Immature natural killer cell (primary cell): ENCODE data around the gene LOX. TPM values are rescaled to one million over a fixed set of nuclear protein-coding genes. Genes with fewer than 3 reads are reported as not detected.
A peak's percentile ranks its signal among the peaks of the same experiment; 100 is the strongest.

ENCODE experiments used
- DNase-seq, 3 donors: peaks; one replicate each; pipeline ENCODE4 v3.0.0; 2022; ENCODE audit warnings: mixed read lengths in 1 of 3
- H3K27ac Mint-ChIP-seq, 6 donors: one replicate each; pipeline ENCODE4 v1.8.0; 2020; ENCODE audit warnings: mixed read lengths in 6 of 6, mild to moderate bottlenecking in 5 of 6, inconsistent platforms in 4 of 6, moderate library complexity in 3 of 6
- H3K27me3 Mint-ChIP-seq, 3 donors: one replicate each; pipeline ENCODE4 v1.8.0; 2020 to 2021; ENCODE audit warnings: low read depth in 3 of 3, mild to moderate bottlenecking in 3 of 3, mixed read lengths in 3 of 3, moderate library complexity in 3 of 3, inconsistent platforms in 1 of 3
- H3K36me3 Mint-ChIP-seq, 3 donors: one replicate each; pipeline ENCODE4 v1.8.0; 2020; ENCODE audit warnings: mixed read lengths in 3 of 3, inconsistent platforms in 2 of 3, mild to moderate bottlenecking in 2 of 3
- H3K4me1 Mint-ChIP-seq, 2 donors: one replicate each; pipeline ENCODE4 v1.8.0; 2020; ENCODE audit warnings: inconsistent platforms in 2 of 2, mild to moderate bottlenecking in 2 of 2, mixed read lengths in 2 of 2, moderate library complexity in 1 of 2
- H3K4me3 Mint-ChIP-seq, 5 donors: one replicate each; pipeline ENCODE4 v1.8.0; 2020; ENCODE audit warnings: mild to moderate bottlenecking in 5 of 5, mixed read lengths in 5 of 5, inconsistent platforms in 3 of 5, moderate library complexity in 3 of 5
- H3K9me3 Mint-ChIP-seq, 6 donors: one replicate each; pipeline ENCODE4 v1.8.0; 2020; ENCODE audit warnings: mild to moderate bottlenecking in 6 of 6, mixed read lengths in 6 of 6, inconsistent platforms in 4 of 6, moderate library complexity in 3 of 6
- polyA plus RNA-seq, 3 donors: library from polyadenylated mRNA; unstranded; fragments of 300-500 nt; fragmentation: Illumina TruSeq; gene quantifications; one replicate each; pipeline ENCODE4 v1.2.3, GENCODE V29; 2021

The LOX gene, protein sequence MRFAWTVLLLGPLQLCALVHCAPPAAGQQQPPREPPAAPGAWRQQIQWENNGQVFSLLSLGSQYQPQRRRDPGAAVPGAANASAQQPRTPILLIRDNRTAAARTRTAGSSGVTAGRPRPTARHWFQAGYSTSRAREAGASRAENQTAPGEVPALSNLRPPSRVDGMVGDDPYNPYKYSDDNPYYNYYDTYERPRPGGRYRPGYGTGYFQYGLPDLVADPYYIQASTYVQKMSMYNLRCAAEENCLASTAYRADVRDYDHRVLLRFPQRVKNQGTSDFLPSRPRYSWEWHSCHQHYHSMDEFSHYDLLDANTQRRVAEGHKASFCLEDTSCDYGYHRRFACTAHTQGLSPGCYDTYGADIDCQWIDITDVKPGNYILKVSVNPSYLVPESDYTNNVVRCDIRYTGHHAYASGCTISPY
- polyA plus RNA-seq = not detected

GRCh38 chr5:122078116-122079110 is at the start of gene LOX:
LOX (minus strand) TSS chr5:122078259; CDS start chr5:122077985, 274 bp downstream.
- peak within 1 kb of the TSS in 4 of 5 donors; percentile 23 to 63 (median 36) for H3K4me3 Mint-ChIP-seq
- H3K36me3 Mint-ChIP-seq = no peaks in the 10 kb centered on the region
- H3K27me3 Mint-ChIP-seq = peaks cover 12 to 32% (median 14%) of the 10 kb centered on the region in 3 donors
- no peak within 1 kb of the TSS for H3K27ac Mint-ChIP-seq
- DNase-seq = no peak
- H3K4me1 Mint-ChIP-seq = peaks cover 2 to 6% of the 10 kb centered on the region in 2 donors
- H3K9me3 Mint-ChIP-seq = peaks cover 0 to 7% (median 0%) of the 10 kb centered on the region in 6 donors

GRCh38 chr5:122126756-122127321 is 48.8 kb upstream of the LOX start:
- H3K27ac Mint-ChIP-seq = no peak overlapping the region
- no peak overlapping the region for H3K4me3 Mint-ChIP-seq
- peaks cover 0 to 3% (median 3%) of the 10 kb centered on the region in 3 donors for H3K27me3 Mint-ChIP-seq
- H3K36me3 Mint-ChIP-seq = no peaks in the 10 kb centered on the region
- peaks cover 0 to 5% (median 0%) of the 10 kb centered on the region in 6 donors for H3K9me3 Mint-ChIP-seq
- DNase-seq = no peak
- H3K4me1 Mint-ChIP-seq = no peaks in the 10 kb centered on the region

GRCh38 chr5:122126177-122126755 is 48.2 kb upstream of the LOX start:
- Mint-ChIP-seq H3K4me1 (no peaks in the 10 kb centered on the region), H3K27ac (no peak overlapping the region), H3K9me3 (peaks cover 0 to 7% (median 0%) of the 10 kb centered on the region in 6 donors), H3K4me3 (no peak overlapping the region), H3K36me3 (no peaks in the 10 kb centered on the region), H3K27me3 (peaks cover 0 to 3% (median 3%) of the 10 kb centered on the region in 3 donors)
- no peak for DNase-seq

- H3K27me3 Mint-ChIP-seq = peaks cover 0 to 3% (median 3%) of the 10 kb centered on the region in 3 donors
- peaks cover 0 to 7% (median 0%) of the 10 kb centered on the region in 6 donors for H3K9me3 Mint-ChIP-seq
- H3K27ac Mint-ChIP-seq = no peak overlapping the region
- H3K4me3 Mint-ChIP-seq = no peak overlapping the region
- H3K36me3 Mint-ChIP-seq = no peaks in the 10 kb centered on the region
- DNase-seq = no peak
- H3K4me1 Mint-ChIP-seq = no peaks in the 10 kb centered on the region
These were observed 46.7 kb upstream of the LOX start for GRCh38 chr5:122124766-122125165.

GRCh38 chr5:122121479-122122465 is 43.7 kb upstream of the LOX start:
- Mint-ChIP-seq H3K27ac (no peak overlapping the region), H3K4me1 (no peaks in the 10 kb centered on the region), H3K27me3 (peaks cover 0 to 3% (median 0%) of the 10 kb centered on the region in 3 donors)

GRCh38 chr5:122120957-122121356 is 42.9 kb upstream of the LOX start:
- Mint-ChIP-seq H3K36me3 (no peaks in the 10 kb centered on the region), H3K27ac (no peak overlapping the region), H3K9me3 (peaks cover 0 to 7% (median under 1%) of the 10 kb centered on the region in 6 donors), H3K4me3 (no peak overlapping the region), H3K27me3 (peaks cover 0 to under 1% (median 0%) of the 10 kb centered on the region in 3 donors), H3K4me1 (no peaks in the 10 kb centered on the region)
- DNase-seq = no peak

More at GRCh38 chr5:122121479-122122465, 43.7 kb upstream of the LOX start:
- peaks cover 0 to 7% (median under 1%) of the 10 kb centered on the region in 6 donors for H3K9me3 Mint-ChIP-seq
- H3K4me3 Mint-ChIP-seq = no peak overlapping the region
- DNase-seq = no peak
- no peaks in the 10 kb centered on the region for H3K36me3 Mint-ChIP-seq

DNA sequence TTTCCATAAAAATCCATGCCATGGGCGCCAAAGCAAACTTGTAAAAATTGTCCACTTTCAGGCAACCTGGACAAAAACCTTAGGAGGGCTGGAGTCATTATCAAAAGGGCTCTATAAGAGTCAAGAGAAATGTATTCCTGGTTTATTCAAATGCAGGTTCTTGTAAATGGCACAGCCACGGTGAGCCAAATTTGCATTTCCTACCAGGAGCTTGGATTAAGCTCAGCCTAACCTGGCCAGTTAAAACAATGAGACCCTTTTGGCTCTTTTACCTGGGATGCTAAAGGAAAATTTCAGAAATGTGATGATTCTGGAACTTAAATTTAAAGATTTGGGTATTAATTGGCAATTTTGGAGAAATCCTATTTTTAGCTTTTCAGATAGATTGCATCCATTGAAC is 42.4 kb upstream of the LOX start:
- H3K27ac Mint-ChIP-seq = no peak overlapping the region
- H3K9me3 Mint-ChIP-seq = peaks cover 0 to 7% (median under 1%) of the 10 kb centered on the region in 6 donors
- H3K4me3 Mint-ChIP-seq = no peak overlapping the region
- H3K36me3 Mint-ChIP-seq = no peaks in the 10 kb centered on the region
- H3K4me1 Mint-ChIP-seq = no peaks in the 10 kb centered on the region
- H3K27me3 Mint-ChIP-seq = no peaks in the 10 kb centered on the region
- DNase-seq = no peak

GRCh38 chr5:122119205-122119604 is 41.1 kb upstream of the LOX start:
- Mint-ChIP-seq H3K4me3 (no peak overlapping the region), H3K27me3 (no peaks in the 10 kb centered on the region), H3K27ac (no peak overlapping the region), H3K4me1 (no peaks in the 10 kb centered on the region), H3K36me3 (no peaks in the 10 kb centered on the region), H3K9me3 (peaks cover 0 to 7% (median under 1%) of the 10 kb centered on the region in 6 donors)
- DNase-seq = no peak

- H3K4me1 Mint-ChIP-seq = no peaks in the 10 kb centered on the region
- peaks cover 0 to 7% (median under 1%) of the 10 kb centered on the region in 6 donors for H3K9me3 Mint-ChIP-seq
- no peak for DNase-seq
- H3K27me3 Mint-ChIP-seq = no peaks in the 10 kb centered on the region
- no peaks in the 10 kb centered on the region for H3K36me3 Mint-ChIP-seq
- no peak overlapping the region for H3K4me3 Mint-ChIP-seq
- H3K27ac Mint-ChIP-seq = no peak overlapping the region
These were observed 40.4 kb upstream of the LOX start for GRCh38 chr5:122118356-122118948.

DNA sequence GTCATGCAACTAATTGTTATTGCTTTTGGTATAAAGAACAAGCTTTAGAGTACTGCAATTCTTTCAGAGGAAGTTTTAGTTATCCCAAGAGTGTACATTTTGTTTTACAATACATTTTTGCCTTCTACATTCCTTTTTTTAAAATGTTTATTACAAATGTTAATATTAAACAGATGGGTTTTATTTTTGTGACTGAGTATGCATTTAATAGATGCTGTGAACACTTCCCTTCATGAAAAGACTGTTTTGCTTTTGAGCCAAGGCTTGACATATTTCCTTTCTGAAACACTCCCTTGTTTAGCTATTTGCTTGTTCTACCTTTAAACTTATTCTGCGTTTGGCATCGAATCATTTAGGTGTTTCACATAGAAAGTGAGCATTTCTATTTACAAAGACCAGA is 36.4 kb upstream of the LOX start:
- H3K4me1 Mint-ChIP-seq = no peaks in the 10 kb centered on the region
- peaks cover 0 to 2% (median 0%) of the 10 kb centered on the region in 3 donors for H3K27me3 Mint-ChIP-seq
- H3K27ac Mint-ChIP-seq = no peak overlapping the region
- no peak for DNase-seq
- no peak overlapping the region for H3K4me3 Mint-ChIP-seq
- peaks cover 0 to 5% (median 0%) of the 10 kb centered on the region in 6 donors for H3K9me3 Mint-ChIP-seq
- no peaks in the 10 kb centered on the region for H3K36me3 Mint-ChIP-seq

DNA sequence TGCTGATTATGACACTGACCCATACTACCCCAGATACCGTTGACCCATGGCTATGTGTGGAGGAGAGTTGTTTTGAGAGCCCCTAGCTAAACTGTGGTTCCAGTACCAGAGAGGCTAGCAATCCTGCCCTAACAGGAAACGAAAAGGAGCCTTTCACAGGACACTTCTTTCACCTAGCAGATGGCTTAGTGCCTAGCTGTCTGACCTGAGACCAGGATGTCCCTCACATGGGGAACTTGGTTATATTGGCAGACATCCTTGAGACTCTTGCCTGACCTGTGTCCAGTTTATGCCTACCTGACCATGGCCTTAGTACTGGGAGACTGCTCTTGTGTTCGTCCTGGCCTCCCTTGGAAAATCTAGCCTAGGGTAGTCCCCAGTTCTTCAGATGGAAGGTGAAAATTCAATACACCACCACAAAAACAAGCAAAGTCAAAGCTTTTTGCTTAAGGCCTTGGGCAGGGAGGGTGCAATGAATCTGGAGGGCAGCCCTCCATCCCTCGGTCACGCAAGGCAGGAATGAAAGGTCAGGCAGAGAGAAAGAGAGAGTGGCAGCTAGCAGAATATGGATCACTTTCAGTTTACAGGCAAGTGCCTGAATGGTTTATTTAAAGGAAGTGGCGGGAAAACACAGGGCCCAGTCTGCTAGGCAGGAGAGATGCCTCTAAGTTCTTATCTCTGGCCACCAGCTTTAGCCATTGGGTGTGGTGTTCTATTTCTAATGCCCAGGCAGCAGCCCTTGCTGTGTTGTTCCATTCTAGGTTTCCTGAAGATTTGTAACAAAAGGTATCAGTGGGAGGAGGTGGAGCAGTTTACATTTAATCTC is 34.9 kb upstream of the LOX start:
- Mint-ChIP-seq H3K9me3 (peaks cover 0 to 3% (median 0%) of the 10 kb centered on the region in 6 donors), H3K27ac (no peak overlapping the region), H3K4me3 (no peak overlapping the region), H3K4me1 (no peaks in the 10 kb centered on the region), H3K36me3 (no peaks in the 10 kb centered on the region), H3K27me3 (peaks cover 0 to 2% (median 0%) of the 10 kb centered on the region in 3 donors)
- DNase-seq = no peak
